Lower leg skin (tissue), 4 donors: ENCODE measurements around the gene RAB43. TPM values are rescaled to one million over a fixed set of nuclear protein-coding genes. Genes with fewer than 3 reads are reported as not detected.

Source experiments
- DNase-seq, 2 donors: peaks; one replicate each; pipeline ENCODE4 v3.0.0-alpha.2; 2019; ENCODE audit warnings: low spot score in 2 of 2
- H3K4me3 ChIP-seq: fragments of 200-600 bp; sonication (generic); 2 replicates; pipeline ENCODE4 v1.5.1; 2017; ENCODE audit warnings: mild to moderate bottlenecking, low read depth; ENCODE audit not compliant: poor library complexity, severe bottlenecking
- POLR2A ChIP-seq, 2 donors: fragments of 450-650 bp; IDR thresholded peaks; one replicate each; pipeline ENCODE4 v1.6.1; 2016 to 2017; ENCODE audit warnings: antibody characterized with exemption in 2 of 2, mild to moderate bottlenecking in 1 of 2, moderate library complexity in 1 of 2
- WGBS, 2 donors: methylation state at CpG; one replicate each; pipeline ENCODE4 v1.1.5; 2018; 5-methylcytosine and 5-hydroxymethylcytosine counted together
- intact Hi-C: fragments of 100-400 bp; cut with DNase I; formaldehyde crosslinking; loops from one replicate; pipeline ENCODE4 v1.15.0; 2023; ENCODE audit warnings: low total_unique reads
- total RNA-seq, 4 donors: library from RNA; depleted of rRNA; stranded (reverse); fragments of >200 nt; gene quantifications; one replicate each; pipeline ENCODE4 v1.1.0, GENCODE V29; 2016
- TF ChIP-seq, protein P1 (sequence below), 3 donors: fragments of 450-650 bp; IDR thresholded peaks; one replicate each; pipeline ENCODE4 v1.5.1; 2016; ENCODE audit warnings: antibody characterized with exemption in 3 of 3, mild to moderate bottlenecking in 3 of 3, moderate library complexity in 2 of 3

Gene RAB43
- total RNA-seq, 4 donors from 2014 or later: 5.4 to 12.1 (median 11.2) TPM

DNA sequence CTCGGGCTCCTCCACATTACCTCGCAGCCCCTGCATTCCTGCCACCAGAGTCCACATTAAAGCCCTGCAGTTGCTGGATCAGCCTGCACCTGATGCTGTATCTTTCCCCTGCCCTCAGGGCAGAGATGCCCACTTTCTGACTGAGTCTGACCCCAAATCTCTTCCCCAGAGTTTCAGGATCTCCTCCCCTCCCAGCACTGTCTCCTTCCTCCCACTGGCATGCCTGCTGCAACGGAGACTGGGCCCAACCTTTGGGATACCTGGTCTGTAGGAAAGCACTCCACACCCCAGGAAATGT, 81.6 kb downstream of the RAB43 start:
- no peak for DNase-seq
- no peak overlapping the region for H3K4me3 ChIP-seq
- TF ChIP-seq, protein P1, sequence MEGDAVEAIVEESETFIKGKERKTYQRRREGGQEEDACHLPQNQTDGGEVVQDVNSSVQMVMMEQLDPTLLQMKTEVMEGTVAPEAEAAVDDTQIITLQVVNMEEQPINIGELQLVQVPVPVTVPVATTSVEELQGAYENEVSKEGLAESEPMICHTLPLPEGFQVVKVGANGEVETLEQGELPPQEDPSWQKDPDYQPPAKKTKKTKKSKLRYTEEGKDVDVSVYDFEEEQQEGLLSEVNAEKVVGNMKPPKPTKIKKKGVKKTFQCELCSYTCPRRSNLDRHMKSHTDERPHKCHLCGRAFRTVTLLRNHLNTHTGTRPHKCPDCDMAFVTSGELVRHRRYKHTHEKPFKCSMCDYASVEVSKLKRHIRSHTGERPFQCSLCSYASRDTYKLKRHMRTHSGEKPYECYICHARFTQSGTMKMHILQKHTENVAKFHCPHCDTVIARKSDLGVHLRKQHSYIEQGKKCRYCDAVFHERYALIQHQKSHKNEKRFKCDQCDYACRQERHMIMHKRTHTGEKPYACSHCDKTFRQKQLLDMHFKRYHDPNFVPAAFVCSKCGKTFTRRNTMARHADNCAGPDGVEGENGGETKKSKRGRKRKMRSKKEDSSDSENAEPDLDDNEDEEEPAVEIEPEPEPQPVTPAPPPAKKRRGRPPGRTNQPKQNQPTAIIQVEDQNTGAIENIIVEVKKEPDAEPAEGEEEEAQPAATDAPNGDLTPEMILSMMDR (IDR thresholded peaks at IDR 0.05): no peak
- no peak for TF ChIP-seq POLR2A (IDR thresholded peaks at IDR 0.05)
- intact Hi-C loops: no loop called here
- WGBS, 2 donors: 62 to 64% methylated on average over 3 of the region's 3 CpGs

GRCh38 chr3:129039271-129040038, 82.1 kb downstream of the RAB43 start:
- intact Hi-C loops: no loop called here
- WGBS, 2 donors: 42 to 59% methylated on average over 11 of the region's 14 CpGs
- TF ChIP-seq, protein P1 (IDR thresholded peaks at IDR 0.05): no peak
- no peak for TF ChIP-seq POLR2A (IDR thresholded peaks at IDR 0.05)
- DNase-seq: no peak
- no peak overlapping the region for H3K4me3 ChIP-seq

GRCh38 chr3:129038121-129038855, 83.3 kb downstream of the RAB43 start:
- no peak overlapping the region for H3K4me3 ChIP-seq
- no peak for DNase-seq
- no peak for TF ChIP-seq POLR2A (IDR thresholded peaks at IDR 0.05)
- TF ChIP-seq, protein P1 (IDR thresholded peaks at IDR 0.05): no peak
- WGBS, 2 donors: 75 to 80% methylated on average over 10 of the region's 10 CpGs
- intact Hi-C loops: no loop called here

Other genes with a start within 250 kb of the RAB43 start
- 100 to 1,000 TPM; 101 to 180 (median 130) TPM for gene ACAD9, start 242.2 kb downstream of the RAB43 start, total RNA-seq
- gene CFAP92, start 127.7 kb downstream of the RAB43 start, total RNA-seq: under 1 TPM; 0.19 to 0.59 (median 0.25) TPM
- 1 to 10 TPM in 3 of 4 donors, under 1 TPM in 1; 0.80 to 3.0 (median 2.2) TPM for gene EFCC1, start 120.5 kb downstream of the RAB43 start, total RNA-seq
- gene GP9, start 61.0 kb downstream of the RAB43 start, total RNA-seq: not detected
- 10 to 100 TPM; 15.5 to 22.8 (median 18.1) TPM for gene ISY1, start 39.3 kb upstream of the RAB43 start, total RNA-seq
- gene CNBP, start 62.1 kb upstream of the RAB43 start, total RNA-seq: 100 to 1,000 TPM; 425 to 625 (median 493) TPM
- 10 to 100 TPM; 69.2 to 95.2 (median 79.8) TPM for gene COPG1, start 127.8 kb upstream of the RAB43 start, total RNA-seq
- gene HMCES, start 157.1 kb upstream of the RAB43 start, total RNA-seq: 10 to 100 TPM; 25.2 to 34.9 (median 34.4) TPM